Measurements from ENCODE around the gene CTF1.

DNA sequence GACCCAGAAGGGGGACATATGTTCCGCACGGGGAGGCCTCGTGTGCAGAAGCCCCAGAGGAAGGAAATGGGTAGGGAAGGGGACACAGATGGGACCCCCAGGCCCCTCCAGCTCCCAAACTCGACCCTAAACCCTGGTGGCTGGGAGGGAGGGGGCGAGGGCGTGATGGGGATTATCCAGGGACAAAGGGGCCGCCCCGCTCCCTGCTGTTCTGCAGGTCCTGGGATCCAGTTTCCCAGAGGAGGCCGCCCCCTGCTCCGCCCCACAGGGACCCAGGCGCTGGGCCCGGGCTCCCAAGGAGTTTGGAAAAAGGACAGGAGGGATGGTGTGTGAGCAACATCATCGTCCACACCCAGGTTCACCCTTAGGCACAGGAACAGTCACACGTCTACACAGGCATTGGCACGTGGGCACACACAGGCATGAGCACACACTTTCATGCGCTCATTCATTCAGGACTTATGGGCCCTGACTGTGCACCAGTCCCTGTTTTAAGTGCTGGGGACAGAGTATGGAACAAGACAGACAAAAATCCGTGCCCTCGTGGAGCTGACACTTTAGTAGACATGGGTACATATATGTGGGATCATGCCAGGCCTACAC lies 14.1 kb downstream of the CTF1 start:
- TF ChIP-seq, protein P1, sequence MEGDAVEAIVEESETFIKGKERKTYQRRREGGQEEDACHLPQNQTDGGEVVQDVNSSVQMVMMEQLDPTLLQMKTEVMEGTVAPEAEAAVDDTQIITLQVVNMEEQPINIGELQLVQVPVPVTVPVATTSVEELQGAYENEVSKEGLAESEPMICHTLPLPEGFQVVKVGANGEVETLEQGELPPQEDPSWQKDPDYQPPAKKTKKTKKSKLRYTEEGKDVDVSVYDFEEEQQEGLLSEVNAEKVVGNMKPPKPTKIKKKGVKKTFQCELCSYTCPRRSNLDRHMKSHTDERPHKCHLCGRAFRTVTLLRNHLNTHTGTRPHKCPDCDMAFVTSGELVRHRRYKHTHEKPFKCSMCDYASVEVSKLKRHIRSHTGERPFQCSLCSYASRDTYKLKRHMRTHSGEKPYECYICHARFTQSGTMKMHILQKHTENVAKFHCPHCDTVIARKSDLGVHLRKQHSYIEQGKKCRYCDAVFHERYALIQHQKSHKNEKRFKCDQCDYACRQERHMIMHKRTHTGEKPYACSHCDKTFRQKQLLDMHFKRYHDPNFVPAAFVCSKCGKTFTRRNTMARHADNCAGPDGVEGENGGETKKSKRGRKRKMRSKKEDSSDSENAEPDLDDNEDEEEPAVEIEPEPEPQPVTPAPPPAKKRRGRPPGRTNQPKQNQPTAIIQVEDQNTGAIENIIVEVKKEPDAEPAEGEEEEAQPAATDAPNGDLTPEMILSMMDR (IDR thresholded peaks at IDR 0.05; ENCODE audit: low read length), result no peak
- no peak for TF ChIP-seq EZH2 (optimal IDR thresholded peaks at IDR 0.05; ENCODE audit: low read depth, low read length)
